GM06990 (cell line): Measurements from ENCODE around the gene FAM222B.
A peak's percentile ranks its signal among the peaks of the same experiment; 100 is the strongest.
"Not testable (repeated sequence)": the region's sequence is repeated elsewhere in the genome, so short reads cannot be mapped to it uniquely, and the experiment has no call there.

Experiments
- DNase-seq: peaks from one replicate; pipeline ENCODE4 v3.0.0-alpha.2; 2011; ENCODE audit not compliant: insufficient read length; ENCODE audit errors: extremely low read depth
- H3K27me3 ChIP-seq: replicated peaks from 2 replicates; pipeline ENCODE4 v1.6.0; 2011; ENCODE audit warnings: low read length; ENCODE audit not compliant: control insufficient read depth, insufficient read depth
- H3K36me3 ChIP-seq: 2 replicates; pipeline ENCODE4 v1.5.1; 2011; ENCODE audit warnings: low read length; ENCODE audit not compliant: control insufficient read depth, insufficient read depth
- H3K4me3 ChIP-seq: replicated peaks from 2 replicates; pipeline ENCODE4 v1.5.1; 2011; ENCODE audit warnings: low read depth, mild to moderate bottlenecking, control low read depth, low read length
- CTCF ChIP-seq: IDR thresholded peaks from 2 replicates; pipeline ENCODE4 v1.5.1; 2011; ENCODE audit warnings: low read length, control low read depth, mild to moderate bottlenecking, inconsistent platforms; ENCODE audit not compliant: insufficient read depth, poor library complexity, severe bottlenecking

FAM222B gene

GRCh38 chr17:28741358-28742349, 100.9 kb downstream of the FAM222B start:
- TF ChIP-seq CTCF: no peak
- Histone ChIP-seq H3K36me3 (peaks cover 12% of the 10 kb centered on the region), H3K4me3 (no peak overlapping the region), H3K27me3 (no peaks in the 10 kb centered on the region)
- DNase-seq: peak; percentile 71

- Histone ChIP-seq H3K4me3 (no peak overlapping the region), H3K36me3 (peaks cover 3% of the 10 kb centered on the region), H3K27me3 (no peaks in the 10 kb centered on the region)
- TF ChIP-seq CTCF: no peak
- DNase-seq: no peak
These were observed 101.9 kb downstream of the FAM222B start for GRCh38 chr17:28740406-28741357.

GRCh38 chr17:28738680-28739384, 103.8 kb downstream of the FAM222B start:
- Histone ChIP-seq H3K4me3 (peak overlapping the region; percentile 35), H3K36me3 (peaks cover 2% of the 10 kb centered on the region), H3K27me3 (no peaks in the 10 kb centered on the region)
- peak; percentile 81 for DNase-seq
- TF ChIP-seq CTCF: no peak

GRCh38 chr17:28737770-28738679, 104.6 kb downstream of the FAM222B start:
- Histone ChIP-seq H3K4me3 (peak overlapping the region; percentile 45), H3K36me3 (peaks cover 2% of the 10 kb centered on the region), H3K27me3 (no peaks in the 10 kb centered on the region)
- no peak for TF ChIP-seq CTCF
- peak; percentile 87 for DNase-seq

- no peak for DNase-seq
- TF ChIP-seq CTCF: no peak
- Histone ChIP-seq H3K36me3 (peaks cover 2% of the 10 kb centered on the region), H3K4me3 (peak overlapping the region; percentile 45), H3K27me3 (no peaks in the 10 kb centered on the region)
These were observed 105.3 kb downstream of the FAM222B start for GRCh38 chr17:28737316-28737715.

- H3K36me3 ChIP-seq, H3K27me3 ChIP-seq, H3K4me3 ChIP-seq, DNase-seq: not testable (repeated sequence)
These were observed 106.4 kb downstream of the FAM222B start for GRCh38 chr17:28735913-28736769.
